Common myeloid progenitor, CD34-positive (primary cell): Measurements from ENCODE around the gene COPRS.
"Not testable (repeated sequence)": the region's sequence is repeated elsewhere in the genome, so short reads cannot be mapped to it uniquely, and the experiment has no call there.

Source experiments
- CTCF ChIA-PET: fragments of 350-600 bp; sonication (Branson Sonifier 250); formaldehyde crosslinking; loops from one replicate; lab custom pipeline; 2021; ENCODE audit warnings: antibody characterized with exemption; lab: Charles Lee
- POLR2A ChIA-PET: fragments of 350-600 bp; sonication (Branson Sonifier 250); formaldehyde crosslinking; loops from one replicate; lab custom pipeline; 2021; ENCODE audit warnings: antibody characterized with exemption; lab: Charles Lee
- DNase-seq, 3 donors: peaks; one replicate each; pipeline versions ENCODE4 v3.0.0 to v3.0.0-alpha.2; 2013
- H3K27ac ChIP-seq, 2 experiments: 1 replicate in 1 of 2; 2 replicates in 1 of 2; pipeline ENCODE4 v1.7.0; 2013; ENCODE audit warnings: inconsistent platforms in 2 of 2, low read length in 2 of 2, mild to moderate bottlenecking in 2 of 2, low read depth in 1 of 2, moderate library complexity in 1 of 2; ENCODE audit not compliant: severe bottlenecking in 2 of 2, insufficient read depth in 1 of 2, poor library complexity in 1 of 2
- H3K27me3 ChIP-seq, 5 experiments: replicated peaks in 2 of 5; 1 replicate in 3 of 5; 2 replicates in 2 of 5; pipeline versions ENCODE4 v1.6.1 to v1.7.0; 2013; ENCODE audit warnings: low read length in 4 of 5, mild to moderate bottlenecking in 2 of 5, moderate library complexity in 2 of 5, inconsistent platforms in 1 of 5; ENCODE audit not compliant: insufficient read depth in 5 of 5, control insufficient read depth in 4 of 5
- H3K36me3 ChIP-seq, 4 experiments: 1 replicate in 2 of 4; 2 replicates in 2 of 4; pipeline versions ENCODE4 v1.6.1 to v1.7.0; 2013; ENCODE audit warnings: low read length in 3 of 4, control low read depth in 1 of 4, mild to moderate bottlenecking in 1 of 4; ENCODE audit not compliant: control insufficient read depth in 4 of 4, insufficient read depth in 4 of 4
- H3K4me1 ChIP-seq, 4 experiments: 1 replicate in 3 of 4; 2 replicates in 1 of 4; pipeline versions ENCODE4 v1.6.1 to v1.7.1; 2013; ENCODE audit warnings: low read length in 3 of 4, mild to moderate bottlenecking in 3 of 4, control low read depth in 1 of 4, inconsistent platforms in 1 of 4, moderate library complexity in 1 of 4; ENCODE audit not compliant: control insufficient read depth in 4 of 4, insufficient read depth in 4 of 4; ENCODE audit errors: control extremely low read depth in 1 of 4
- H3K4me3 ChIP-seq, 7 experiments: 1 replicate in 4 of 7; 2 replicates in 3 of 7; pipeline versions ENCODE4 v1.5.1 to v1.7.0; 2013; ENCODE audit warnings: mild to moderate bottlenecking in 7 of 7, low read length in 6 of 7, moderate library complexity in 6 of 7, inconsistent platforms in 2 of 7, low read depth in 2 of 7, control low read depth in 1 of 7; ENCODE audit not compliant: insufficient read depth in 4 of 7, control insufficient read depth in 1 of 7; ENCODE audit errors: extremely low read depth in 1 of 7
- H3K9me3 ChIP-seq, 5 experiments: 1 replicate in 4 of 5; 2 replicates in 1 of 5; pipeline versions ENCODE4 v1.6.1 to v1.7.1; 2013; ENCODE audit warnings: low read length in 4 of 5, mild to moderate bottlenecking in 2 of 5, inconsistent platforms in 1 of 5, low read depth in 1 of 5, moderate library complexity in 1 of 5; ENCODE audit not compliant: control insufficient read depth in 4 of 5, insufficient read depth in 2 of 5; ENCODE audit errors: control extremely low read depth in 1 of 5
- WGBS: methylation state at CpG from one replicate; pipeline ENCODE4 v1.1.5; 2013; ENCODE audit not compliant: insufficient coverage; 5-methylcytosine and 5-hydroxymethylcytosine counted together

Gene COPRS

GRCh38 chr17:31815212-31815730, 43.8 kb downstream of the COPRS start:
- no peaks in the 10 kb centered on the region for H3K4me1 ChIP-seq
- no peaks in the 10 kb centered on the region for H3K27me3 ChIP-seq
- H3K36me3 ChIP-seq, result no peaks in the 10 kb centered on the region
- 96% methylated on average over 4 of the region's 5 CpGs for WGBS
- no peaks in the 10 kb centered on the region for H3K9me3 ChIP-seq
- no peak overlapping the region for H3K27ac ChIP-seq
- no peak overlapping the region for H3K4me3 ChIP-seq
- ChIA-PET POLR2A (no interaction called here), CTCF (no interaction called here)
- DNase-seq, result no peak

- Histone ChIP-seq H3K27ac (no peak overlapping the region), H3K36me3 (no peaks in the 10 kb centered on the region), H3K27me3 (no peaks in the 10 kb centered on the region), H3K9me3 (no peaks in the 10 kb centered on the region), H3K4me1 (no peaks in the 10 kb centered on the region), H3K4me3 (no peak overlapping the region)
- POLR2A ChIA-PET, result no interaction called here
- WGBS, result 87% methylated on average over 3 of the region's 4 CpGs
- CTCF ChIA-PET, result no interaction called here
- DNase-seq, result no peak
These were observed 47.9 kb downstream of the COPRS start for GRCh38 chr17:31811101-31811500.

- H3K4me3 ChIP-seq, H3K36me3 ChIP-seq, DNase-seq, H3K27ac ChIP-seq, POLR2A ChIA-PET, H3K27me3 ChIP-seq, H3K4me1 ChIP-seq, CTCF ChIA-PET, H3K9me3 ChIP-seq: not testable (repeated sequence)
- WGBS, result 96% methylated on average over 5 of the region's 7 CpGs
These were observed 49.2 kb downstream of the COPRS start for GRCh38 chr17:31809876-31810275.

- DNase-seq, result no peak
- Histone ChIP-seq H3K4me3 (no peak overlapping the region), H3K4me1 (no peaks in the 10 kb centered on the region), H3K36me3 (no peaks in the 10 kb centered on the region), H3K27ac (no peak overlapping the region), H3K9me3 (no peaks in the 10 kb centered on the region), H3K27me3 (no peaks in the 10 kb centered on the region)
- CTCF ChIA-PET, result no interaction called here
- POLR2A ChIA-PET, result no interaction called here
- 80% methylated on average over 2 of the region's 4 CpGs for WGBS
These were observed 50.5 kb downstream of the COPRS start for GRCh38 chr17:31808521-31809050.

- POLR2A ChIA-PET, result no interaction called here
- Histone ChIP-seq H3K9me3 (no peaks in the 10 kb centered on the region), H3K4me1 (no peaks in the 10 kb centered on the region), H3K36me3 (no peaks in the 10 kb centered on the region), H3K27ac (no peak overlapping the region), H3K27me3 (no peaks in the 10 kb centered on the region), H3K4me3 (no peak overlapping the region)
- CTCF ChIA-PET, result no interaction called here
- no peak for DNase-seq
These were observed 51.2 kb downstream of the COPRS start for GRCh38 chr17:31807846-31808245.

- ChIA-PET CTCF (no interaction called here), POLR2A (no interaction called here)
- WGBS, result 80% methylated on average over 1 of the region's 4 CpGs
- H3K4me3 ChIP-seq, result no peak overlapping the region
- no peak overlapping the region for H3K27ac ChIP-seq
- no peaks in the 10 kb centered on the region for H3K27me3 ChIP-seq
- no peaks in the 10 kb centered on the region for H3K4me1 ChIP-seq
- no peaks in the 10 kb centered on the region for H3K36me3 ChIP-seq
- no peak for DNase-seq
- H3K9me3 ChIP-seq, result no peaks in the 10 kb centered on the region
These were observed 52.1 kb downstream of the COPRS start for GRCh38 chr17:31806921-31807320.

GRCh38 chr17:31803494-31804213, 55.4 kb downstream of the COPRS start:
- Histone ChIP-seq H3K9me3 (no peaks in the 10 kb centered on the region), H3K27ac (no peak overlapping the region), H3K4me1 (no peaks in the 10 kb centered on the region), H3K4me3 (no peak overlapping the region), H3K36me3 (no peaks in the 10 kb centered on the region), H3K27me3 (no peaks in the 10 kb centered on the region)
- CTCF ChIA-PET, result no interaction called here
- POLR2A ChIA-PET, result no interaction called here
- DNase-seq, result no peak
- 100% methylated on average over 2 of the region's 11 CpGs for WGBS
